ENCODE measurements around the gene TSPEAR.

GRCh38 chr21:44496564-44497550 lies 214.5 kb downstream of the TSPEAR start:
- TF ChIP-seq CREB1 (CRISPR knock-in tag; IDR thresholded peaks at IDR 0.05), result no peak
- no peak for TF ChIP-seq MAX (CRISPR knock-in tag; IDR thresholded peaks at IDR 0.05)
- TF ChIP-seq CTCF (IDR thresholded peaks at IDR 0.05), result no peak
- TF ChIP-seq JUN (CRISPR knock-in tag; IDR thresholded peaks at IDR 0.05), result no peak
- TF ChIP-seq SMAD4 (CRISPR knock-in tag; IDR thresholded peaks at IDR 0.05), result no peak
- no peak for TF ChIP-seq SP1 (CRISPR knock-in tag; conservative IDR thresholded peaks at IDR 0.05)
- no peak for TF ChIP-seq ATF6 (CRISPR knock-in tag; IDR thresholded peaks at IDR 0.05)
- no peak for TF ChIP-seq KAT7 (CRISPR knock-in tag; IDR thresholded peaks at IDR 0.05; ENCODE audit: borderline replicate concordance)
- no peak for TF ChIP-seq ATF2 (CRISPR knock-in tag; IDR thresholded peaks at IDR 0.05; ENCODE audit: borderline replicate concordance, low read depth)
- TF ChIP-seq IRF1 (CRISPR knock-in tag; IDR thresholded peaks at IDR 0.05), result no peak
- TF ChIP-seq TP53 (CRISPR knock-in tag; IDR thresholded peaks at IDR 0.05), result no peak
- no peak for TF ChIP-seq PRDM15 (CRISPR knock-in tag; IDR thresholded peaks at IDR 0.05)
- no peak for TF ChIP-seq ELF4 (CRISPR knock-in tag; IDR thresholded peaks at IDR 0.05; ENCODE audit: low read depth)
- no peak for TF ChIP-seq PREB (CRISPR knock-in tag; IDR thresholded peaks at IDR 0.05; ENCODE audit: borderline replicate concordance)
